ENCODE results near the gene RNF157.

RNF157 gene

GRCh38 chr17:76092526-76093413 lies 147.5 kb downstream of the RNF157 start:
- no peaks in the 10 kb centered on the region for H3K9me3 ChIP-seq (ENCODE audit: insufficient read depth, low read depth, low read length)
- H3K4me3 ChIP-seq (ENCODE audit: low read length), result no peak overlapping the region
- H3K9ac ChIP-seq (ENCODE audit: low read depth, low read length), result no peak overlapping the region
- no peak overlapping the region for H3K27ac ChIP-seq (ENCODE audit: low read length)
- no peaks in the 10 kb centered on the region for H3K27me3 ChIP-seq (ENCODE audit: insufficient read depth, low read length)
- H3K4me1 ChIP-seq (ENCODE audit: insufficient read depth, low read length), result no peaks in the 10 kb centered on the region
- peaks cover 92% of the 10 kb centered on the region for H3K36me3 ChIP-seq (ENCODE audit: insufficient read depth, low read depth, low read length)

All from iPS-20b (cell line).